ENCODE measurements around the gene SLC25A5. TPM values are rescaled to one million over a fixed set of nuclear protein-coding genes. Genes with fewer than 3 reads are reported as not detected.

The SLC25A5 gene
- total and polyA plus RNA-seq, 10 of the 15 experiments (the other 5 are each of a cell fraction or from before 2014, with no cell fraction given): 361 to 3,863 (median 618) TPM

GRCh38 chrX:119516157-119516702 is 48.0 kb downstream of the SLC25A5 start (continued):
- TF ChIP-seq, protein P1, sequence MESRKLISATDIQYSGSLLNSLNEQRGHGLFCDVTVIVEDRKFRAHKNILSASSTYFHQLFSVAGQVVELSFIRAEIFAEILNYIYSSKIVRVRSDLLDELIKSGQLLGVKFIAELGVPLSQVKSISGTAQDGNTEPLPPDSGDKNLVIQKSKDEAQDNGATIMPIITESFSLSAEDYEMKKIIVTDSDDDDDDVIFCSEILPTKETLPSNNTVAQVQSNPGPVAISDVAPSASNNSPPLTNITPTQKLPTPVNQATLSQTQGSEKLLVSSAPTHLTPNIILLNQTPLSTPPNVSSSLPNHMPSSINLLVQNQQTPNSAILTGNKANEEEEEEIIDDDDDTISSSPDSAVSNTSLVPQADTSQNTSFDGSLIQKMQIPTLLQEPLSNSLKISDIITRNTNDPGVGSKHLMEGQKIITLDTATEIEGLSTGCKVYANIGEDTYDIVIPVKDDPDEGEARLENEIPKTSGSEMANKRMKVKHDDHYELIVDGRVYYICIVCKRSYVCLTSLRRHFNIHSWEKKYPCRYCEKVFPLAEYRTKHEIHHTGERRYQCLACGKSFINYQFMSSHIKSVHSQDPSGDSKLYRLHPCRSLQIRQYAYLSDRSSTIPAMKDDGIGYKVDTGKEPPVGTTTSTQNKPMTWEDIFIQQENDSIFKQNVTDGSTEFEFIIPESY (IDR thresholded peaks at IDR 0.05): no peak
- TF ChIP-seq RB1 (IDR thresholded peaks at IDR 0.05; ENCODE audit: borderline replicate concordance) (0 out of 2 replicates have a peak, but pooled peaks have one; percentile 36), CHD4 (IDR thresholded peaks at IDR 0.05) (no peak), CTCF (IDR thresholded peaks at IDR 0.05 in 2 of 3, conservative IDR thresholded peaks at IDR 0.05 in 1 of 3; ENCODE audit: control insufficient read depth in 2 of 3, extremely low read depth in 1 of 3, insufficient read depth in 1 of 3, low read depth in 3 of 3, low read length in 3 of 3) (peak; percentile 91 to 99 (median 93); a peak in 5 of 6 replicates), SMARCA5 (IDR thresholded peaks at IDR 0.05) (peak; percentile 72; the same call in 1 of the 2 replicates), FOS (IDR thresholded peaks at IDR 0.05; ENCODE audit: borderline replicate concordance, extremely low read depth, insufficient read length) (no peak), JUND (IDR thresholded peaks at IDR 0.05; ENCODE audit: low read depth, low read length) (no peak), HCFC1 (IDR thresholded peaks at IDR 0.05; ENCODE audit: low read length) (no peak), RAD21 (IDR thresholded peaks at IDR 0.05; ENCODE audit: insufficient read depth, low read depth, low read length) (peak; percentile 92), WRNIP1 (IDR thresholded peaks at IDR 0.05; ENCODE audit: borderline replicate concordance, low read depth, low read length) (no peak)
- TF ChIP-seq, protein P2, sequence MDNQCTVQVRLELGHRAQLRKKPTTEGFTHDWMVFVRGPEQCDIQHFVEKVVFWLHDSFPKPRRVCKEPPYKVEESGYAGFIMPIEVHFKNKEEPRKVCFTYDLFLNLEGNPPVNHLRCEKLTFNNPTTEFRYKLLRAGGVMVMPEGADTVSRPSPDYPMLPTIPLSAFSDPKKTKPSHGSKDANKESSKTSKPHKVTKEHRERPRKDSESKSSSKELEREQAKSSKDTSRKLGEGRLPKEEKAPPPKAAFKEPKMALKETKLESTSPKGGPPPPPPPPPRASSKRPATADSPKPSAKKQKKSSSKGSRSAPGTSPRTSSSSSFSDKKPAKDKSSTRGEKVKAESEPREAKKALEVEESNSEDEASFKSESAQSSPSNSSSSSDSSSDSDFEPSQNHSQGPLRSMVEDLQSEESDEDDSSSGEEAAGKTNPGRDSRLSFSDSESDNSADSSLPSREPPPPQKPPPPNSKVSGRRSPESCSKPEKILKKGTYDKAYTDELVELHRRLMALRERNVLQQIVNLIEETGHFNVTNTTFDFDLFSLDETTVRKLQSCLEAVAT (IDR thresholded peaks at IDR 0.05): 0 out of 2 replicates have a peak, but pooled peaks have one; percentile 19
